ENCODE results near the gene DCLRE1A.

DCLRE1A gene

DNA sequence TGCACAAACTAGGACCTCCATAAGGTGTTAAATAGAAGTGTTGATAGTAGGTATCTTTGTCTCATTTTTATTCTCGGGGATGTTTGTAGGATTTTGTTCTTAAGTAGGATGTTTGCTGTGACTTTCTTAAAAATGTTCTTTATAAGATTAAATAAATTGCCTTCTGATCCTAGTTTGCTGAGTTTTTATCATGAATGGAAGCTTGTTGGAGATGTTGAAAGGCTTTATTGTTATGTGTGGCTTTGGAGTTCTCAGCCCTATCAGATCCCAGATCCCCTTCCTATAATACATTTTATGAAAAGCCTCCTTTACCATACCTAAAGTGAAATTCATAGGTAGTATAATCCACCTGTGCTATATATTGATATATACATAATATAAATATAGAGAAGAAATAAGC is 40.7 kb upstream of the DCLRE1A start:
- Histone ChIP-seq H3K79me2 (no peaks in the 10 kb centered on the region), H3K9me3 (ENCODE audit: control insufficient read depth, low read length) (no peaks in the 10 kb centered on the region), H2AFZ (no peak overlapping the region), H3K27ac (no peak overlapping the region), H3K9ac (no peak overlapping the region), H3K4me2 (ENCODE audit: low read length) (no peak overlapping the region), H3K36me3 (ENCODE audit: control insufficient read depth, insufficient read depth, low read length) (no peaks in the 10 kb centered on the region), H3K27me3 (ENCODE audit: control insufficient read depth, insufficient read depth, low read length) (no peaks in the 10 kb centered on the region), H3K4me3 (ENCODE audit: low read depth, low read length) (no peak overlapping the region), H3K4me1 (peaks cover 4% of the 10 kb centered on the region)
- TF ChIP-seq, protein P1, sequence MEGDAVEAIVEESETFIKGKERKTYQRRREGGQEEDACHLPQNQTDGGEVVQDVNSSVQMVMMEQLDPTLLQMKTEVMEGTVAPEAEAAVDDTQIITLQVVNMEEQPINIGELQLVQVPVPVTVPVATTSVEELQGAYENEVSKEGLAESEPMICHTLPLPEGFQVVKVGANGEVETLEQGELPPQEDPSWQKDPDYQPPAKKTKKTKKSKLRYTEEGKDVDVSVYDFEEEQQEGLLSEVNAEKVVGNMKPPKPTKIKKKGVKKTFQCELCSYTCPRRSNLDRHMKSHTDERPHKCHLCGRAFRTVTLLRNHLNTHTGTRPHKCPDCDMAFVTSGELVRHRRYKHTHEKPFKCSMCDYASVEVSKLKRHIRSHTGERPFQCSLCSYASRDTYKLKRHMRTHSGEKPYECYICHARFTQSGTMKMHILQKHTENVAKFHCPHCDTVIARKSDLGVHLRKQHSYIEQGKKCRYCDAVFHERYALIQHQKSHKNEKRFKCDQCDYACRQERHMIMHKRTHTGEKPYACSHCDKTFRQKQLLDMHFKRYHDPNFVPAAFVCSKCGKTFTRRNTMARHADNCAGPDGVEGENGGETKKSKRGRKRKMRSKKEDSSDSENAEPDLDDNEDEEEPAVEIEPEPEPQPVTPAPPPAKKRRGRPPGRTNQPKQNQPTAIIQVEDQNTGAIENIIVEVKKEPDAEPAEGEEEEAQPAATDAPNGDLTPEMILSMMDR (IDR thresholded peaks at IDR 0.05), result no peak

DNA sequence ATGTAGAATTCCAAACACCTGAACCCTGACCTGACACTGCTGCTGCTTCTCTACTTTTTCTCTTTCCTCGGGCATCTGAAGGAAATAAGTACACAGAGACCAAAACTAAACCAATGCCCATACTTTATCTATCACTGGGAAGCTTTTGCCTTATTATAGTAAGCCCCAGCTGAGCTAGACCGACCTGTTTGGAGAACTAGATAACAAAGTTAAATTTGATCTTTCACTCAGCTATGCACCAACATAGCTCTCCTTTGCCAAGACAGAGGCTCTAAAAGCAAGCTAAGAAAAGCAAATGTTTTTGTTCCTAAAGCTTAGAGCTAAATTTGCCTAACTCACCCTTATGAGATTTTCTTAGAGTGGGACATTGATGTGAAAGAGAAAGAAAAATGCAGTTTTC is 39.7 kb upstream of the DCLRE1A start:
- no peak overlapping the region for H3K4me2 ChIP-seq (ENCODE audit: low read length)
- H3K27me3 ChIP-seq (ENCODE audit: control insufficient read depth, insufficient read depth, low read length), result no peaks in the 10 kb centered on the region
- peaks cover 4% of the 10 kb centered on the region for H3K4me1 ChIP-seq
- H3K9me3 ChIP-seq (ENCODE audit: control insufficient read depth, low read length), result no peaks in the 10 kb centered on the region
- no peaks in the 10 kb centered on the region for H3K79me2 ChIP-seq
- H3K9ac ChIP-seq, result no peak overlapping the region
- H3K36me3 ChIP-seq (ENCODE audit: control insufficient read depth, insufficient read depth, low read length), result no peaks in the 10 kb centered on the region
- no peak overlapping the region for H3K27ac ChIP-seq
- no peak overlapping the region for H2AFZ ChIP-seq
- TF ChIP-seq, protein P1 (IDR thresholded peaks at IDR 0.05), result no peak
- no peak overlapping the region for H3K4me3 ChIP-seq (ENCODE audit: low read depth, low read length)

DNA sequence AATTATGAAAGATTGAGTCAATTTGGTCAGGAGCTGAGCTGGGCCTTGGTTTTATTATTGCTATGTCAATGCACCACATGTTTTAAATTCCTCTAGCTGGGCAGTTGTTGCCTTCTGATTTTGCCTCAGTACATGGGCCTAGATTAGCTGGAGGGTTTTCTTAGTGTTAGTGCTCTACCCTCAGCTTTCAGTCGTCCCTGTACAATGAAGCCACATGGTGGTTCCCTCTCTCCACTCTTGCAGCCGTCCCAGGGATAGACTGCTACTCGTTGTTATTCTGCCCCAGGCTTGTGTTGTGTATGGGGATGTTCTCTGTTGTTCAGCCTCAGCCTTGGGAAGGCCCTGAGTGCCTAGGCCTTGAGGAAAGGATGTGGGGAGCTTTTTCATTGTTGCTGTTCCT is 37.6 kb upstream of the DCLRE1A start:
- no peak overlapping the region for H2AFZ ChIP-seq
- H3K36me3 ChIP-seq (ENCODE audit: control insufficient read depth, insufficient read depth, low read length), result no peaks in the 10 kb centered on the region
- no peak overlapping the region for H3K27ac ChIP-seq
- no peaks in the 10 kb centered on the region for H3K9me3 ChIP-seq (ENCODE audit: control insufficient read depth, low read length)
- peaks cover 3% of the 10 kb centered on the region for H3K79me2 ChIP-seq
- TF ChIP-seq, protein P1 (IDR thresholded peaks at IDR 0.05), result no peak
- no peaks in the 10 kb centered on the region for H3K27me3 ChIP-seq (ENCODE audit: control insufficient read depth, insufficient read depth, low read length)
- H3K9ac ChIP-seq, result no peak overlapping the region
- peaks cover 4% of the 10 kb centered on the region for H3K4me1 ChIP-seq
- no peak overlapping the region for H3K4me2 ChIP-seq (ENCODE audit: low read length)
- H3K4me3 ChIP-seq (ENCODE audit: low read depth, low read length), result no peak overlapping the region

DNA sequence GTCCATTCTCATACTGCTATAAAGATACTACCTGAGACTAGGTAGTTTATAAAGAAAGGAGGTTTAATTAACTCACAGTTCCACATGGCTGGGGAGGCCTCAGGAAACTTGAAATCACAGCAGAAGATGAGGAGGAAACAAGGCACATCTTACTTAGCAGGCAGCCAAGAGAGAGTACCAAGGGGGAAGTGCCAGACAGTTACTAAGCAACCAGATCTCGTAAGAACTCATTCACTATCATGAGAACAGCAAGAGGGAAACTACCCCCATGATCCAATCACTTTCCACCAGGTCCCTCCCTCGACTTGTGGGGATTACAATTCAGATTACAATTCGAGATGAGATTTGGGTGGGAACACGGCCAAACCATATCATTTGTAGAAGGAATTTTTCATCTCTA is 36.9 kb upstream of the DCLRE1A start:
- Histone ChIP-seq H2AFZ (no peak overlapping the region), H3K4me2 (ENCODE audit: low read length) (no peak overlapping the region), H3K9me3 (ENCODE audit: control insufficient read depth, low read length) (no peaks in the 10 kb centered on the region), H3K4me1 (peaks cover 4% of the 10 kb centered on the region), H3K4me3 (ENCODE audit: low read depth, low read length) (no peak overlapping the region), H3K36me3 (ENCODE audit: control insufficient read depth, insufficient read depth, low read length) (no peaks in the 10 kb centered on the region), H3K79me2 (peaks cover 3% of the 10 kb centered on the region), H3K9ac (no peak overlapping the region), H3K27ac (no peak overlapping the region), H3K27me3 (ENCODE audit: control insufficient read depth, insufficient read depth, low read length) (no peaks in the 10 kb centered on the region)
- TF ChIP-seq, protein P1 (IDR thresholded peaks at IDR 0.05), result no peak

DNA sequence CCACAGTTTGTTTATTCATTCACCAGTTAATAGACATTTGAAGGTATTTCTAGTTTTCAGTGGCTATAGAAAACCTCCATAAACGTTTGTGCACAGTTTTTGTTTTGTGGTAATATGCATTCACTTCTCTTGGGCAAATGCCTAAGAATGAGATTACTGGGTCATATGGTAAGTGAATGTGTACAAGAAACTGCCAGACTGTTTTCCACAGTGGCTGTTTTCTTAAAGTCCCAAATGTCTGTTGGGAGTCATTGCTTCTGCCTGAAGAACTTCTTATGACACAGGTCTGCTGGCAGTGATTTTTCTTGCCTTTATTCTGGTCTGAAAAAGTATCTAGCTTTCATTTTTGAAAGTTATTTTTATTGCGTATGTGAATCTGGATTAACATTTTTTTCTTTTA is 36.0 kb upstream of the DCLRE1A start:
- Histone ChIP-seq H3K4me1 (peaks cover 4% of the 10 kb centered on the region), H3K79me2 (peaks cover 3% of the 10 kb centered on the region), H3K9me3 (ENCODE audit: control insufficient read depth, low read length) (no peaks in the 10 kb centered on the region), H3K4me2 (ENCODE audit: low read length) (no peak overlapping the region), H3K36me3 (ENCODE audit: control insufficient read depth, insufficient read depth, low read length) (no peaks in the 10 kb centered on the region), H3K4me3 (ENCODE audit: low read depth, low read length) (no peak overlapping the region), H3K9ac (no peak overlapping the region), H3K27me3 (ENCODE audit: control insufficient read depth, insufficient read depth, low read length) (no peaks in the 10 kb centered on the region), H3K27ac (no peak overlapping the region), H2AFZ (no peak overlapping the region)
- TF ChIP-seq, protein P1 (IDR thresholded peaks at IDR 0.05), result no peak

All from parathyroid adenoma (tissue), 2 donors.